MCF 10A (cell line): ENCODE measurements around the gene AGTPBP1. TPM values are rescaled to one million over a fixed set of nuclear protein-coding genes. Genes with fewer than 3 reads are reported as not detected.

ENCODE experiments used
- BruUV-seq: library from RNA; stranded (reverse); fragments of 400-500 nt; replicated peaks from 2 replicates; lab custom pipeline; 2021; lab: Mats Ljungman, UMichigan
- CTCF ChIA-PET: fragments of 300-600 bp; sonication (Branson Sonifier 250); formaldehyde crosslinking; extraction: SDS; loops from one replicate; lab custom pipeline; 2021; ENCODE audit warnings: antibody characterized with exemption, inconsistent platforms; lab: Yijun Ruan, JAX
- POLR2A ChIA-PET: fragments of 300-600, 350-650 bp; sonication (Branson Sonifier 250); formaldehyde crosslinking; extraction: SDS; loops from one replicate; lab custom pipeline; 2020; ENCODE audit warnings: antibody characterized with exemption, inconsistent platforms; lab: Yijun Ruan, JAX
- DNase-seq: peaks from one replicate; pipeline ENCODE4 v3.0.0-alpha.2; 2018; ENCODE audit not compliant: unreplicated experiment
- H3K27ac Mint-ChIP-seq: one replicate; pipeline ENCODE4 v1.8.0; 2022; ENCODE audit warnings: mild to moderate bottlenecking, low read depth, mixed read lengths; ENCODE audit not compliant: unreplicated experiment
- H3K27me3 Mint-ChIP-seq: one replicate; pipeline ENCODE4 v1.8.0; 2022; ENCODE audit warnings: mixed read lengths; ENCODE audit not compliant: insufficient read depth, unreplicated experiment
- H3K36me3 Mint-ChIP-seq: one replicate; pipeline ENCODE4 v1.8.0; 2022; ENCODE audit warnings: mild to moderate bottlenecking, moderate library complexity, mixed read lengths; ENCODE audit not compliant: insufficient read depth, unreplicated experiment
- H3K4me1 Mint-ChIP-seq: one replicate; pipeline ENCODE4 v1.8.0; 2022; ENCODE audit warnings: mixed read lengths; ENCODE audit not compliant: insufficient read depth, unreplicated experiment
- H3K4me3 Mint-ChIP-seq: one replicate; pipeline ENCODE4 v1.8.0; 2022; ENCODE audit warnings: mild to moderate bottlenecking, moderate library complexity, mixed read lengths; ENCODE audit not compliant: unreplicated experiment
- H3K9me3 Mint-ChIP-seq: one replicate; pipeline ENCODE4 v1.8.0; 2022; ENCODE audit warnings: mixed read lengths; ENCODE audit not compliant: unreplicated experiment
- CTCF ChIP-seq: fragments of 200-600 bp; IDR thresholded peaks from one replicate; pipeline ENCODE4 v1.8.0; 2022; ENCODE audit warnings: antibody characterized with exemption, mild to moderate bottlenecking; ENCODE audit not compliant: unreplicated experiment
- intact Hi-C: fragments of 100-400 bp; cut with micrococcal nuclease; formaldehyde crosslinking; loops from 2 replicates; pipeline ENCODE4 v1.14.1; 2022
- total RNA-seq: library from RNA; stranded (reverse); gene quantifications from 2 replicates; pipeline ENCODE4 v1.2.3, GENCODE V29; 2022

The AGTPBP1 gene
- total RNA-seq, 1 experiment from 2014 or later, result 27.2 TPM

- Mint-ChIP-seq H3K27me3 (no peaks in the 10 kb centered on the region), H3K27ac (no peak overlapping the region), H3K4me1 (peaks cover 11% of the 10 kb centered on the region), H3K4me3 (no peak overlapping the region), H3K9me3 (no peaks in the 10 kb centered on the region), H3K36me3 (peaks cover 4% of the 10 kb centered on the region)
- no peak for TF ChIP-seq CTCF
- ChIA-PET CTCF (interaction anchor here (0.5 kb wide), 1 partner anchor 524 kb away, joined by 5 read pairs; no protein-coding TSS in a partner anchor), POLR2A (no interaction called here)
- intact Hi-C loops, result no loop called here
- no TSS peak for BruUV-seq
- DNase-seq, result no peak
Measured at GRCh38 chr9:85534340-85534739, 207.4 kb downstream of the AGTPBP1 start.

- DNase-seq, result no peak
Measured at GRCh38 chr9:85533538-85533937, 208.2 kb downstream of the AGTPBP1 start.

GRCh38 chr9:85530721-85531120, 211.0 kb downstream of the AGTPBP1 start:
- POLR2A ChIA-PET, result no interaction called here
- no peak for TF ChIP-seq CTCF
- CTCF ChIA-PET, result no interaction called here
- Mint-ChIP-seq H3K27ac (no peak overlapping the region), H3K4me3 (no peak overlapping the region), H3K4me1 (peaks cover 2% of the 10 kb centered on the region), H3K36me3 (peaks cover 2% of the 10 kb centered on the region), H3K27me3 (peaks cover 4% of the 10 kb centered on the region), H3K9me3 (no peaks in the 10 kb centered on the region)
- intact Hi-C loops, result no loop called here
- no peak for DNase-seq
- BruUV-seq, result no TSS peak

More at GRCh38 chr9:85533538-85533937, 208.2 kb downstream of the AGTPBP1 start:
- Mint-ChIP-seq H3K4me1 (peaks cover 11% of the 10 kb centered on the region), H3K27me3 (no peaks in the 10 kb centered on the region), H3K9me3 (no peaks in the 10 kb centered on the region), H3K36me3 (peaks cover 4% of the 10 kb centered on the region), H3K4me3 (no peak overlapping the region), H3K27ac (no peak overlapping the region)
- POLR2A ChIA-PET, result no interaction called here
- TF ChIP-seq CTCF, result no peak
- CTCF ChIA-PET, result no interaction called here
- BruUV-seq, result no TSS peak
- intact Hi-C loops, result no loop called here

- Mint-ChIP-seq H3K4me3 (no peak overlapping the region), H3K36me3 (no peaks in the 10 kb centered on the region), H3K27me3 (peaks cover 23% of the 10 kb centered on the region), H3K27ac (no peak overlapping the region), H3K4me1 (no peaks in the 10 kb centered on the region), H3K9me3 (no peaks in the 10 kb centered on the region)
- ChIA-PET CTCF (interaction anchor here (0.7 kb wide), 1 partner anchor 445 kb away, joined by 3 read pairs; no protein-coding TSS in a partner anchor), POLR2A (no interaction called here)
- intact Hi-C loops, result no loop called here
- DNase-seq, result no peak
- no TSS peak for BruUV-seq
- no peak for TF ChIP-seq CTCF
Measured at GRCh38 chr9:85528607-85529006, 213.1 kb downstream of the AGTPBP1 start.
